HepG2 (cell line): ENCODE measurements around the gene B4GALT5. TPM values are rescaled to one million over a fixed set of nuclear protein-coding genes. Genes with fewer than 3 reads are reported as not detected.

Source experiments
- ARNT ChIP-seq: fragments of 450-650 bp; IDR thresholded peaks from 2 replicates; pipeline ENCODE4 v1.6.1; 2017
- CBX5 ChIP-seq: sonication (generic); formaldehyde crosslinking; IDR thresholded peaks from 2 replicates; pipeline ENCODE4 v1.4.0; 2020; ENCODE audit warnings: missing genetic modification reagents, borderline replicate concordance
- ERF ChIP-seq: IDR thresholded peaks from 2 replicates; pipeline ENCODE4 v1.6.1; 2018; ENCODE audit warnings: missing biosample characterization, missing genetic modification reagents
- IRF2 ChIP-seq: IDR thresholded peaks from 2 replicates; pipeline ENCODE4 v1.6.1; 2018; ENCODE audit warnings: missing genetic modification reagents, missing compliant biosample characterization
- KDM6A ChIP-seq: IDR thresholded peaks from 2 replicates; pipeline ENCODE4 v1.6.1; 2016; ENCODE audit warnings: low read depth
- KLF13 ChIP-seq: sonication (generic); formaldehyde crosslinking; IDR thresholded peaks from 2 replicates; pipeline ENCODE4 v1.4.0; 2020; ENCODE audit warnings: mild to moderate bottlenecking, missing genetic modification reagents
- KLF9 ChIP-seq: IDR thresholded peaks from 2 replicates; pipeline ENCODE4 v1.6.1; 2016; ENCODE audit warnings: low read depth
- MAZ ChIP-seq, 2 experiments: sonication (generic) in 1 of 2; formaldehyde crosslinking in 1 of 2; IDR thresholded peaks; 2 replicates each; pipeline versions ENCODE4 v1.5.0 to v1.6.1; 2012 to 2020; ENCODE audit warnings: low read depth in 2 of 2, mild to moderate bottlenecking in 2 of 2, borderline replicate concordance in 1 of 2, improper control_type of control experiment in 1 of 2, low read length in 1 of 2, missing genetic modification reagents in 1 of 2, moderate library complexity in 1 of 2
- MEIS1 ChIP-seq: sonication (generic); formaldehyde crosslinking; IDR thresholded peaks from 2 replicates; pipeline ENCODE4 v1.9.0; 2021; ENCODE audit warnings: mild to moderate bottlenecking, missing genetic modification reagents, moderate library complexity, borderline replicate concordance
- MIXL1 ChIP-seq: IDR thresholded peaks from 2 replicates; pipeline ENCODE4 v1.6.1; 2016
- MZF1 ChIP-seq: sonication (generic); formaldehyde crosslinking; IDR thresholded peaks from 2 replicates; pipeline ENCODE4 v1.8.1; 2023; ENCODE audit warnings: mild to moderate bottlenecking, missing genetic modification reagents, borderline replicate concordance
- PITX1 ChIP-seq: sonication (generic); formaldehyde crosslinking; IDR thresholded peaks from 2 replicates; pipeline ENCODE4 v1.5.1; 2020; ENCODE audit warnings: mild to moderate bottlenecking, missing genetic modification reagents
- PLRG1 ChIP-seq: fragments of 450-650 bp; conservative IDR thresholded peaks from 2 replicates; pipeline ENCODE4 v1.6.1; 2016
- RCOR2 ChIP-seq: IDR thresholded peaks from 2 replicates; pipeline ENCODE4 v1.6.1; 2016; ENCODE audit warnings: missing biosample characterization, missing genetic modification reagents
- RORA ChIP-seq: sonication (generic); formaldehyde crosslinking; IDR thresholded peaks from 2 replicates; pipeline ENCODE4 v1.5.0; 2020; ENCODE audit warnings: mild to moderate bottlenecking, missing genetic modification reagents, moderate library complexity
- THAP7 ChIP-seq: sonication (generic); formaldehyde crosslinking; IDR thresholded peaks from 2 replicates; pipeline ENCODE4 v1.8.1; 2023; ENCODE audit warnings: mild to moderate bottlenecking, missing genetic modification reagents
- YEATS2 ChIP-seq: sonication (generic); formaldehyde crosslinking; IDR thresholded peaks from 2 replicates; pipeline ENCODE4 v1.4.0; 2020; ENCODE audit warnings: missing genetic modification reagents, borderline replicate concordance
- ZKSCAN8 ChIP-seq: IDR thresholded peaks from 2 replicates; pipeline ENCODE4 v1.6.1; 2016; ENCODE audit warnings: borderline replicate concordance, missing genetic modification reagents, missing compliant biosample characterization
- ZNF10 ChIP-seq: sonication (generic); formaldehyde crosslinking; IDR thresholded peaks from 2 replicates; pipeline ENCODE4 v1.4.0; 2020; ENCODE audit warnings: mild to moderate bottlenecking, low read depth, missing genetic modification reagents, borderline replicate concordance
- ZNF598 ChIP-seq: sonication (generic); formaldehyde crosslinking; IDR thresholded peaks from 2 replicates; pipeline ENCODE4 v1.5.1; 2020; ENCODE audit warnings: mild to moderate bottlenecking, missing genetic modification reagents, borderline replicate concordance
- ZNF737 ChIP-seq: sonication (generic); formaldehyde crosslinking; IDR thresholded peaks from 2 replicates; pipeline ENCODE4 v1.5.0; 2020; ENCODE audit warnings: missing genetic modification reagents, mild to moderate bottlenecking, borderline replicate concordance
- ZNF891 ChIP-seq: sonication (generic); formaldehyde crosslinking; IDR thresholded peaks from 2 replicates; pipeline ENCODE4 v1.5.0; 2020; ENCODE audit warnings: mild to moderate bottlenecking, missing genetic modification reagents
- polyA plus RNA-seq, 8 experiments: library from polyadenylated mRNA; depleted of rRNA in 3 of 8; stranded (reverse) in 7 of 8; unstranded in 1 of 8; fragments of >200 nt; fragmentation: Illumina TruSeq in 4 of 8; extraction: Trizol in 4 of 8; gene quantifications; 2 replicates each; pipeline versions ENCODE4 v1.2.1 to v1.2.3, GENCODE V29; 2011 to 2016; ENCODE audit warnings: low read depth in 4 of 8, missing spikeins in 1 of 8, mixed read lengths in 1 of 8; ENCODE audit not compliant: insufficient read depth in 1 of 8
- total RNA-seq, 5 experiments: library from RNA; depleted of rRNA; stranded (reverse); fragments of >200 nt; fragmentation: Illumina TruSeq; extraction: Trizol; gene quantifications; 2 replicates each; pipeline ENCODE4 v1.2.3, GENCODE V29; 2016; ENCODE audit warnings: low read depth in 1 of 5
- TF ChIP-seq, protein P1 (sequence below): sonication (generic); formaldehyde crosslinking; IDR thresholded peaks from 2 replicates; pipeline ENCODE4 v1.5.1; 2020; ENCODE audit warnings: mild to moderate bottlenecking, missing genetic modification reagents, borderline replicate concordance

B4GALT5 gene
- total and polyA plus RNA-seq, 2 of the 13 experiments (the other 11 are each of a cell fraction or from before 2014, with no cell fraction given) = 27.3 to 30.9 TPM

DNA sequence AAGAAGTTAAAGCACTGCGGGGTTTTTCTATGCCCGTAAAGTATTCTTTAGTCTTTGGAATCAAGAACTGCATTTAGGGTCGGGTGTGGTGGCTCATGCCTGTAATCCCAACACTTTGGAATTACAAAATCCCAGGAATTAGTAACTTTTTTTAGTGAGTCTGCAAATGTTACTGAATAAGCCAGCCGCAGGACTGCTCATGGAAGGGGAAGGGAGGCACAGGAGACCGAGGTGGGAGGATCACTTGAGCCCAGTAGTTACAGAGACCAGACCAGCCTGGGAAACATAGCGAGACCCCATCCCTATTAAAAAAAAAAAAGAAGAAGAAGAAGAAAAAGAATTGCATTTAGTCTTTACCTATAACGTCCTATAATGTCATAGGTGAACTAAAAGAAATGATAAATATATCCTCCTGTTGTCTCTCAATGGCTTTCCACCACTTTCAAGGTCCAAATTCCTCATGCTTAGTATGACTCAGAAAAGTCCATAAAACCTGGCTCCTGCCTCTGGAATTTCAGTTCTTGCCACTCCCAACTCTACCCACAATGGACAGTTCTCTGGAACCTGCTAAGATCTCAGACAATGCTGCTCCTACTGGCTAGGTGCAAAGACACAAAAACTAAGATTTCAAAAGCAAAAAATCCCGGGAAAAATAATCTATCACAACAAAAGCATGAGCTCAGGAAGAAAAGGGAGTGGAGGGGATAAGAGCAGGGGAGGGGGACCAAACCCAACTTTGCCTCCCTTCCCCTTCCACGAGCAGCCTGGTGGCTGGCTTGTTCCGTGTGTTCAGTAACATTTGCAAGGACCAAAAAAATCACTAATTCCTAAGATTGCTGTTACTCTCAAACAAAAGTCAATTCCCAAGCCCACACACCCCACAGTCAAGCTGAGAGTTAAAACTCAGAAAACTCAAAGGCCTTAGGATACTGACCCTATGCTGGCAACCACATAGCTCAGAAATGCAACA lies 39.0 kb downstream of the B4GALT5 start (continued):
- TF ChIP-seq MAZ (IDR thresholded peaks at IDR 0.05; ENCODE audit: borderline replicate concordance, low read depth, low read length) = no peak
- TF ChIP-seq MAZ (CRISPR knock-in tag; IDR thresholded peaks at IDR 0.05; ENCODE audit: low read depth) = no peak
- TF ChIP-seq ZNF10 (CRISPR knock-in tag) = no peak
- no peak for TF ChIP-seq YEATS2
- no peak for TF ChIP-seq ZNF598 (CRISPR knock-in tag)
- TF ChIP-seq ZNF891 (CRISPR knock-in tag) = no peak
- no peak for TF ChIP-seq CBX5 (CRISPR knock-in tag)
- peak; percentile 60; the same call in 1 of the 2 replicates for TF ChIP-seq ERF (CRISPR knock-in tag)
- TF ChIP-seq MZF1 (CRISPR knock-in tag) = no peak
- peak; percentile 76; the same call in 1 of the 2 replicates for TF ChIP-seq RCOR2 (CRISPR knock-in tag)
- TF ChIP-seq ZNF737 (CRISPR knock-in tag) = no peak
- TF ChIP-seq THAP7 (CRISPR knock-in tag) = no peak
- TF ChIP-seq, protein P1, sequence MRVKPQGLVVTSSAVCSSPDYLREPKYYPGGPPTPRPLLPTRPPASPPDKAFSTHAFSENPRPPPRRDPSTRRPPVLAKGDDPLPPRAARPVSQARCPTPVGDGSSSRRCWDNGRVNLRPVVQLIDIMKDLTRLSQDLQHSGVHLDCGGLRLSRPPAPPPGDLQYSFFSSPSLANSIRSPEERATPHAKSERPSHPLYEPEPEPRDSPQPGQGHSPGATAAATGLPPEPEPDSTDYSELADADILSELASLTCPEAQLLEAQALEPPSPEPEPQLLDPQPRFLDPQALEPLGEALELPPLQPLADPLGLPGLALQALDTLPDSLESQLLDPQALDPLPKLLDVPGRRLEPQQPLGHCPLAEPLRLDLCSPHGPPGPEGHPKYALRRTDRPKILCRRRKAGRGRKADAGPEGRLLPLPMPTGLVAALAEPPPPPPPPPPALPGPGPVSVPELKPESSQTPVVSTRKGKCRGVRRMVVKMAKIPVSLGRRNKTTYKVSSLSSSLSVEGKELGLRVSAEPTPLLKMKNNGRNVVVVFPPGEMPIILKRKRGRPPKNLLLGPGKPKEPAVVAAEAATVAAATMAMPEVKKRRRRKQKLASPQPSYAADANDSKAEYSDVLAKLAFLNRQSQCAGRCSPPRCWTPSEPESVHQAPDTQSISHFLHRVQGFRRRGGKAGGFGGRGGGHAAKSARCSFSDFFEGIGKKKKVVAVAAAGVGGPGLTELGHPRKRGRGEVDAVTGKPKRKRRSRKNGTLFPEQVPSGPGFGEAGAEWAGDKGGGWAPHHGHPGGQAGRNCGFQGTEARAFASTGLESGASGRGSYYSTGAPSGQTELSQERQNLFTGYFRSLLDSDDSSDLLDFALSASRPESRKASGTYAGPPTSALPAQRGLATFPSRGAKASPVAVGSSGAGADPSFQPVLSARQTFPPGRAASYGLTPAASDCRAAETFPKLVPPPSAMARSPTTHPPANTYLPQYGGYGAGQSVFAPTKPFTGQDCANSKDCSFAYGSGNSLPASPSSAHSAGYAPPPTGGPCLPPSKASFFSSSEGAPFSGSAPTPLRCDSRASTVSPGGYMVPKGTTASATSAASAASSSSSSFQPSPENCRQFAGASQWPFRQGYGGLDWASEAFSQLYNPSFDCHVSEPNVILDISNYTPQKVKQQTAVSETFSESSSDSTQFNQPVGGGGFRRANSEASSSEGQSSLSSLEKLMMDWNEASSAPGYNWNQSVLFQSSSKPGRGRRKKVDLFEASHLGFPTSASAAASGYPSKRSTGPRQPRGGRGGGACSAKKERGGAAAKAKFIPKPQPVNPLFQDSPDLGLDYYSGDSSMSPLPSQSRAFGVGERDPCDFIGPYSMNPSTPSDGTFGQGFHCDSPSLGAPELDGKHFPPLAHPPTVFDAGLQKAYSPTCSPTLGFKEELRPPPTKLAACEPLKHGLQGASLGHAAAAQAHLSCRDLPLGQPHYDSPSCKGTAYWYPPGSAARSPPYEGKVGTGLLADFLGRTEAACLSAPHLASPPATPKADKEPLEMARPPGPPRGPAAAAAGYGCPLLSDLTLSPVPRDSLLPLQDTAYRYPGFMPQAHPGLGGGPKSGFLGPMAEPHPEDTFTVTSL (CRISPR knock-in tag) = peak; percentile 90; the same call in 1 of the 2 replicates
- no peak for TF ChIP-seq RORA (CRISPR knock-in tag)
- no peak for TF ChIP-seq PLRG1
- TF ChIP-seq KLF13 (CRISPR knock-in tag) = no peak
- TF ChIP-seq ARNT = no peak
- TF ChIP-seq KDM6A = no peak
- TF ChIP-seq IRF2 (CRISPR knock-in tag) = peak; percentile 73
- TF ChIP-seq PITX1 (CRISPR knock-in tag) = no peak
- TF ChIP-seq KLF9 = no peak; the same call in 1 of the 2 replicates
- TF ChIP-seq MIXL1 (CRISPR knock-in tag) = peak; percentile 46; the same call in 1 of the 2 replicates
- no peak; the same call in 1 of the 2 replicates for TF ChIP-seq MEIS1 (CRISPR knock-in tag)
- TF ChIP-seq ZKSCAN8 = peak; percentile 64; the same call in 1 of the 2 replicates
